OCI-M2 (cell line): ENCODE measurements around the gene GPI.
"Not testable (repeated sequence)": the region's sequence is repeated elsewhere in the genome, so short reads cannot be mapped to it uniquely, and the experiment has no call there.

Experiments used
- DNase-seq: peaks from one replicate; lab custom pipeline; 2025; ENCODE audit not compliant: unreplicated experiment; lab: John Stamatoyannopoulos, UW

Gene GPI

GRCh38 chr19:34366738-34367623 is 2.0 kb downstream of the GPI start:
- DNase-seq = no peak

GRCh38 chr19:34367624-34367957 is 2.6 kb downstream of the GPI start:
- no peak for DNase-seq

GRCh38 chr19:34368338-34368737 is 3.3 kb downstream of the GPI start:
- DNase-seq = no peak

- DNase-seq = not testable (repeated sequence)
These were observed 4.2 kb downstream of the GPI start for GRCh38 chr19:34369166-34369565.

GRCh38 chr19:34370117-34370516 is 5.1 kb downstream of the GPI start:
- DNase-seq = no peak

GRCh38 chr19:34370983-34371382 is 6.0 kb downstream of the GPI start:
- DNase-seq = no peak

- no peak for DNase-seq
These were observed 8.7 kb downstream of the GPI start for GRCh38 chr19:34373601-34374288.

- DNase-seq = no peak
These were observed 10.6 kb downstream of the GPI start for GRCh38 chr19:34375598-34375997.

- no peak for DNase-seq
These were observed 15.7 kb downstream of the GPI start for GRCh38 chr19:34380639-34381241.

GRCh38 chr19:34381399-34382251 is 16.6 kb downstream of the GPI start:
- DNase-seq = no peak

- DNase-seq = no peak
These were observed 17.5 kb downstream of the GPI start for GRCh38 chr19:34382471-34382870.

GRCh38 chr19:34383599-34383998 is 18.6 kb downstream of the GPI start:
- no peak for DNase-seq

GRCh38 chr19:34386645-34387445 is 21.8 kb downstream of the GPI start:
- no peak for DNase-seq

GRCh38 chr19:34387446-34387810 is 22.4 kb downstream of the GPI start:
- no peak for DNase-seq

GRCh38 chr19:34388745-34389144 is 23.7 kb downstream of the GPI start:
- not testable (repeated sequence) for DNase-seq

GRCh38 chr19:34391813-34392212 is 26.8 kb downstream of the GPI start:
- no peak for DNase-seq

- no peak for DNase-seq
These were observed 28.0 kb downstream of the GPI start for GRCh38 chr19:34393031-34393430.

- DNase-seq = no peak
These were observed 28.6 kb downstream of the GPI start for GRCh38 chr19:34393629-34394028.

GRCh38 chr19:34397853-34398252 is 32.9 kb downstream of the GPI start:
- DNase-seq = no peak

- no peak for DNase-seq
These were observed 34.9 kb downstream of the GPI start for GRCh38 chr19:34399886-34400285.
